Measurements from ENCODE around the gene BCAN. TPM values are rescaled to one million over a fixed set of nuclear protein-coding genes. Genes with fewer than 3 reads are reported as not detected.

Gene BCAN
- total RNA-seq, 1 experiment from 2014 or later = not detected

DNA sequence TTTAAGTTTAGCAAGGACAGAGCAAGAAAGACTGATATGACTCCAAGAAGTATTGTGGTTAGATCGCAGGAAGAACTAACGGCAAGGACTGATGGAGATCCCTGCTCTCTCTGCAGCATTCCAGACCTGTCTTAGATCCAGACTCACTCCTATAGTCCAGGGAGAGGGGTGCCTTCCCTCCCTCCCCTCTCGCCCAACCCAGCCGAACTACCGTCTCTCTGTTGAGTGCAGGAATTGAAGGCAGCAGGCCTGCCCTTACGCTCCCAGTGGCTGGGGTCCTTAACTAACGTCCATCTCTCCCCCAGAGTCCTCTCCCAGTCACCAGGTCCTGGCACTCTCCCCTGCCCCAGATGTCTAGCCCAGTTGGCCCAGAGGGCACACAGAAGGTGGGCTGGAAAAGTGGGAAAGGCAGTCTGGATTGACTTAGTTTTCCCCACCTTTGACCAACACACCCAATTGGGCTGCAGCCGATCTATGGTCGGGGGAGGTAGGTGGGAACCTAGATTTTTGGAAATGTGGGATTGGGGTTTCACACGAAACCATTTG, 62.3 kb downstream of the BCAN start:
- DNase-seq (ENCODE audit: low read depth) = no peak
- in situ Hi-C loops (cut with HindIII; ENCODE audit: low pct_unique_long_range_greater_than_20kb, low sequenced_read_pairs) = no loop called here

GRCh38 chr1:156704930-156705320, 63.0 kb downstream of the BCAN start:
- in situ Hi-C loops (cut with HindIII; ENCODE audit: low pct_unique_long_range_greater_than_20kb, low sequenced_read_pairs) = no loop called here
- no peak for DNase-seq (ENCODE audit: low read depth)

DNA sequence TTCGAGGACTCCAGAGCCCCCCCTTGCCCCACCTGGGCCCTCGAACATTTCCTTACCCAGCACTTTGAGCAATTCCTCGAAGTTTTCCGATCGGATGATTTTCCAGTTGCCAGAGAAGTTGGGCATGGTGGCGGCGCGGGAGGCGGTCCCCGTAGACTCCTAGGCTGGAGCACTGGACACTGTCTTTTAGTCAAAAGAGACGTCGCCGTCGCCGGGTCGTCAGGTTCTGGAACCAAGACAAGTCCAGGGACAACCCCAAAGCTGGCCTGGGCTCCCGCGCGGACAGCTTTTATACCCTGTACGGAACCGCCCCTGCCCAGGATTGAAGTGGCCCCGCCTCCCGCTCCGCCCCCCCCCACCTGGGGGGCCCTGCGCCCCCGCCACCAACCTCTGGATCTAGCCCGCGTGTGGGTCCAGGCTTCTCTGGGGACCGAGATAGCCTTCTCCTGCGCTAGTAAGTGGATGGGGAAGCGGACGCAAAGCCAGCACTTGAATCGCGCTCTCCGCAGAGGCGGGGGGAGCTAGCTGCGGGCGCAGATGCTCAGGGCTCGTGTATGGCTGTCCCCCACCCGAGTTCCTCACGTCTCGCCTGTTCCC, 63.5 kb downstream of the BCAN start, which contains the start of gene CRABP2:
TSS of gene CRABP2 (minus strand) at position 263 of the 597 bp plus-strand sequence. CDS start at position 126, 137 bp downstream.
- no peak for DNase-seq (ENCODE audit: low read depth)
- in situ Hi-C loops (cut with HindIII; ENCODE audit: low pct_unique_long_range_greater_than_20kb, low sequenced_read_pairs) = no loop called here

- in situ Hi-C loops (cut with HindIII; ENCODE audit: low pct_unique_long_range_greater_than_20kb, low sequenced_read_pairs) = no loop called here
- no peak for DNase-seq (ENCODE audit: low read depth)
Measured at GRCh38 chr1:156705918-156706656, 64.2 kb downstream of the BCAN start.

- in situ Hi-C loops (cut with HindIII; ENCODE audit: low pct_unique_long_range_greater_than_20kb, low sequenced_read_pairs) = no loop called here
- DNase-seq (ENCODE audit: low read depth) = no peak
Measured at GRCh38 chr1:156706657-156707416, 64.9 kb downstream of the BCAN start.

DNA sequence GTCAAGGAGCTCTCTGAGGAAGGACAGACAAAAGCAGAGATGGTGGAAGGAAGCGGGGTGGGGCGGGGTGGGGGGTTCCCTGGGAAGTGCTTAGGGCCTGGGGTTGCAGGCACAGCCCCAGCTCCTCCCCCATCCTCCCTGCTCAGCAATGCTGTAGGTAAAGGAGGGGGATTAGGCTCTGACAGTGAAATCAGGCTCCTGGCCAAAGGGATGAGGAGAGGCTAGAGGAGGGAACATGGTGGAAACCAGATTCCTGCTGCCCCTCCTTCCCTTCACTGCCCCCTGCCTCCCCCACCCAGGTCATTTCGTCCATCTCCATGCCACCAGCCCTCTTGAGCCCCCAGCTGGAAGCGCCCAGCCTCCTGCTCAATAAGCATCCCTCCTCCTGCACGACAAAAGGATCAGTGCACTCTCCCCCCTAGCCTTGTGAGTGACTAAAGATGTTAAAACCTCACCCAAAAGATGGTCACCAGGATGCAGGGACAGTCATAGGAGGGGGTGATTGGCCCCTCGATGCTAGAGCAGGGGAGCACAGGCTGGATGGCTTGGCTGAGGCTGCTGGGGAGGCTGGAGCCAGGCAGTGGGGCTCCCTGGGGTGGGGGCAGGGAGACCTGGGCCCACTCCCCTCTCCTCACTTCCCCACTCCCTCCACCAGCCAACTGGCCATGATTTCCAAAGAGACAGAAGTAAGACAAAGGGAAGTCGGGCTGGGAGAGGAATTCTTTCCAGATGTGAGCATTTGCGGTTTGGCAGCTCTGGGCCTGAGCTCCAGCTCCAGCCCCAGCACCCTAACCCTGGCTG, 65.7 kb downstream of the BCAN start:
- in situ Hi-C loops (cut with HindIII; ENCODE audit: low pct_unique_long_range_greater_than_20kb, low sequenced_read_pairs) = no loop called here
- DNase-seq (ENCODE audit: low read depth) = no peak

GRCh38 chr1:156708218-156708661, 66.3 kb downstream of the BCAN start:
- DNase-seq (ENCODE audit: low read depth) = no peak
- in situ Hi-C loops (cut with HindIII; ENCODE audit: low pct_unique_long_range_greater_than_20kb, low sequenced_read_pairs) = no loop called here

DNA sequence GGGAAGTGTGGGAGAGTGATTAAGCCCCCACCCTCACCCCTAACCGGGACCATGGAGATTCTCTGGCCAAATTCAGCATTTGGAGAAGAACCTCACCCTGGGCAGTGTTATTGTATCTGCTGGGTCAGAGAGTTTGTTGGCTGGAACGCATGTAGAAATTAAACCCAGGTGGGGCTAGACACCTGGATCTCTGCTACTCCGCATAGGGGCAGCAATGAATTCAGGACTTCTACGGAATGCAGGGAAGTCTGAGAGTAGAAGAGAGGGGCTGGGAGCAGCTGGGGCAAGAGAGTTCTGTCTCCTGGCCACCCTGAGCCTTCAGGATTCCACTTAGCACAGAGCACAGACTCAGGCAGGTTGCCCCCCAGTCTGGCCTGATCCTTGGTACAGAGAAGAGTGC, 67.1 kb downstream of the BCAN start:
- no peak for DNase-seq (ENCODE audit: low read depth)
- in situ Hi-C loops (cut with HindIII; ENCODE audit: low pct_unique_long_range_greater_than_20kb, low sequenced_read_pairs) = no loop called here

Other genes starting within 250 kb of the BCAN start
- gene MEF2D, start 141.3 kb upstream of the BCAN start, total RNA-seq (2014; rRNA removed; shearing (Covaris generic); ENCODE audit: low replicate concordance) = 2.7 and 6.2 TPM in 2 replicates
- gene IQGAP3, start 69.6 kb upstream of the BCAN start, total RNA-seq (2014; rRNA removed; shearing (Covaris generic); ENCODE audit: low replicate concordance) = 34.8 and 47.1 TPM in 2 replicates
- gene TTC24, start 62.4 kb upstream of the BCAN start, total RNA-seq (2014; rRNA removed; shearing (Covaris generic); ENCODE audit: low replicate concordance) = not detected in 2 replicates
- gene NAXE, start 50.3 kb upstream of the BCAN start, total RNA-seq (2014; rRNA removed; shearing (Covaris generic); ENCODE audit: low replicate concordance) = 142 and 150 TPM in 2 replicates
- 8.8 and 33.6 TPM in 2 replicates for gene GPATCH4, start 40.6 kb upstream of the BCAN start, total RNA-seq (2014; rRNA removed; shearing (Covaris generic); ENCODE audit: low replicate concordance)
- not detected in 2 replicates for gene HAPLN2, start 22.7 kb upstream of the BCAN start, total RNA-seq (2014; rRNA removed; shearing (Covaris generic); ENCODE audit: low replicate concordance)
- 0.03 TPM in 2 replicates for gene NES, start 35.3 kb downstream of the BCAN start, total RNA-seq (2014; rRNA removed; shearing (Covaris generic); ENCODE audit: low replicate concordance)
- not detected in 2 replicates for gene CRABP2, start 63.5 kb downstream of the BCAN start, total RNA-seq (2014; rRNA removed; shearing (Covaris generic); ENCODE audit: low replicate concordance)
- gene METTL25B, start 86.4 kb downstream of the BCAN start, total RNA-seq (2014; rRNA removed; shearing (Covaris generic); ENCODE audit: low replicate concordance) = 34.4 and 34.6 TPM in 2 replicates
- gene ISG20L2, start 86.6 kb downstream of the BCAN start, total RNA-seq (2014; rRNA removed; shearing (Covaris generic); ENCODE audit: low replicate concordance) = 9.6 and 19.6 TPM in 2 replicates
- gene MRPL24, start 99.0 kb downstream of the BCAN start, total RNA-seq (2014; rRNA removed; shearing (Covaris generic); ENCODE audit: low replicate concordance) = 181 and 194 TPM in 2 replicates
- 463 and 550 TPM in 2 replicates for gene HDGF, start 109.6 kb downstream of the BCAN start, total RNA-seq (2014; rRNA removed; shearing (Covaris generic); ENCODE audit: low replicate concordance)
- 29.4 and 50.9 TPM in 2 replicates for gene PRCC, start 125.4 kb downstream of the BCAN start, total RNA-seq (2014; rRNA removed; shearing (Covaris generic); ENCODE audit: low replicate concordance)
- not detected in 2 replicates for gene SH2D2A, start 174.7 kb downstream of the BCAN start, total RNA-seq (2014; rRNA removed; shearing (Covaris generic); ENCODE audit: low replicate concordance)
- gene INSRR, start 217.0 kb downstream of the BCAN start, total RNA-seq (2014; rRNA removed; shearing (Covaris generic); ENCODE audit: low replicate concordance) = 0.03 TPM in 1 of 2 replicates, not detected in the other
- not detected in 2 replicates for gene NTRK1, start 218.7 kb downstream of the BCAN start, total RNA-seq (2014; rRNA removed; shearing (Covaris generic); ENCODE audit: low replicate concordance)